ENCODE data around the gene COMMD9. TPM values are rescaled to one million over a fixed set of nuclear protein-coding genes. Genes with fewer than 3 reads are reported as not detected.

COMMD9 gene
- total and polyA plus RNA-seq, 8 donors, result 16.5 to 47.6 (median 29.1) TPM

DNA sequence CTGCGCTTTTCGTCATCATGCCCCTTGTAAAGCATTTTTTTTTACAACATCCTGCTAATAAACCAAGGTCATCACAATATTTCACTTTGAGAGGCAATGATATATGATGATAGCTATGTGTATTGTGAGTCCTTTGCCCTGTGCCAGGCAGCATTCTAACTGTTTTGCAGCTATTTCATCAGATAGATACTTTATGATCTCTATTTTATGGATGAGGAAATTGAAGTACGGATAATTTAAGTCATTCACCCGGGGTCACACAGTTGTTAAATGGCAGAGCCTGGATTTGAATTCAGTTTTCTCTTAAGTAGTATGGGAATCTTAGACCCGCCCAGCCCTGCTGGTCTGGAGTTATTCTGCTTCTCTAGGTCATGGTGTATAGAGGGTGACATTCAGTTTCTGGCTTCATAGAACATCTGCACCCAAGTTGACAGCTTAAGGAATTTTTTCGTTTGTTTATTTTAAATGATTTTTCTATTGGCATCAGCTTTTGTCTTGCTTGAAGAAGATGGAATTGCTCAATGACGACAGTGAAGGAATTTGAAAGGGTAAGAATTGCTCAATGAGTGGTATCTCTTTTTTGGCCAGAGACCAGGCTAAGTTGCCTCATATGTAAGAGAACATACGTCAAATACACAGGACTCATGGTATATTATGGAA is 7.8 kb upstream of the COMMD9 start:
- no peak overlapping the region for H3K4me3 ChIP-seq
- peak; percentile 34 for FAIRE-seq
- TF ChIP-seq, protein P1, sequence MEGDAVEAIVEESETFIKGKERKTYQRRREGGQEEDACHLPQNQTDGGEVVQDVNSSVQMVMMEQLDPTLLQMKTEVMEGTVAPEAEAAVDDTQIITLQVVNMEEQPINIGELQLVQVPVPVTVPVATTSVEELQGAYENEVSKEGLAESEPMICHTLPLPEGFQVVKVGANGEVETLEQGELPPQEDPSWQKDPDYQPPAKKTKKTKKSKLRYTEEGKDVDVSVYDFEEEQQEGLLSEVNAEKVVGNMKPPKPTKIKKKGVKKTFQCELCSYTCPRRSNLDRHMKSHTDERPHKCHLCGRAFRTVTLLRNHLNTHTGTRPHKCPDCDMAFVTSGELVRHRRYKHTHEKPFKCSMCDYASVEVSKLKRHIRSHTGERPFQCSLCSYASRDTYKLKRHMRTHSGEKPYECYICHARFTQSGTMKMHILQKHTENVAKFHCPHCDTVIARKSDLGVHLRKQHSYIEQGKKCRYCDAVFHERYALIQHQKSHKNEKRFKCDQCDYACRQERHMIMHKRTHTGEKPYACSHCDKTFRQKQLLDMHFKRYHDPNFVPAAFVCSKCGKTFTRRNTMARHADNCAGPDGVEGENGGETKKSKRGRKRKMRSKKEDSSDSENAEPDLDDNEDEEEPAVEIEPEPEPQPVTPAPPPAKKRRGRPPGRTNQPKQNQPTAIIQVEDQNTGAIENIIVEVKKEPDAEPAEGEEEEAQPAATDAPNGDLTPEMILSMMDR (IDR thresholded peaks at IDR 0.05), result no peak
- H3K4me1 ChIP-seq, result peaks cover 0 to 5% (median 3%) of the 10 kb centered on the region in 3 donors
- H3K36me3 ChIP-seq, result no peaks in the 10 kb centered on the region
- H3K9me3 ChIP-seq, result no peaks in the 10 kb centered on the region
- no peak for ATAC-seq
- H3K27me3 ChIP-seq, result no peaks in the 10 kb centered on the region
- no peak overlapping the region for H3K27ac ChIP-seq
- no peak for DNase-seq
- 69 to 77% methylated on average over 8 of the region's 8 CpGs for WGBS, 2 donors
- intact Hi-C loops (cut with DNase I), result loop anchor here in 2 of 3 donors (10.0 kb wide), 2 partner anchors 158 to 178 kb away; no protein-coding TSS in a partner anchor

DNA sequence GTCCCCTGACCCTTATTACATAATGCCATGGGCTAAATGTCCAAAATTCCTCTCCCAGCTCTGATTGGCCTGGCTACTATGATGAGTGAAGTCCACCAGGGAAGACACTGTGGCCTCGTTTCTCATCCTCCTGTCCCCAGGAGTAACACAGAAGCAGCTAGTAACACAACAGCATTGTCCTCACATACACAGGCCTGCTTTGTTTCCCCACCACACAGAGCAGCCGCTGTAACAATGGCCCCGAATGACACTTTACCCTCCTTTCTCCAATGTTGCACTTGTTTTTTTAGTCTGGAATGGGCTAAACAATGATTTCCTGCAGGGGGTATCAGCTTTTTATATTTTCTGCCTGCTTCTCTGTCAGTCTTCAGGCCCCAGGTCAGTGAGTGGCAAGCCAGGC is 6.7 kb upstream of the COMMD9 start, which contains the start of gene PRR5L:
PRR5L (plus strand) TSS at position 363 of the 400 bp plus-strand sequence. CDS start 104,834 bp downstream, outside the sequence.
- Histone ChIP-seq H3K36me3 (no peaks in the 10 kb centered on the region), H3K4me3 (no peak within 1 kb of the TSS), H3K27ac (no peak within 1 kb of the TSS), H3K27me3 (no peaks in the 10 kb centered on the region), H3K4me1 (peaks cover 0 to 5% (median 2%) of the 10 kb centered on the region in 3 donors), H3K9me3 (no peaks in the 10 kb centered on the region)
- whole genome bisulfite sequencing, 2 donors, result 69 to 73% methylated on average over 3 of the region's 3 CpGs
- intact Hi-C loops (cut with DNase I), result loop anchor here in 2 of 3 donors (10.0 kb wide), 2 partner anchors 159 to 179 kb away; no protein-coding TSS in a partner anchor
- ATAC-seq (no peak), DNase-seq (no peak), FAIRE-seq (no peak)
- TF ChIP-seq, protein P1 (IDR thresholded peaks at IDR 0.05), result no peak

DNA sequence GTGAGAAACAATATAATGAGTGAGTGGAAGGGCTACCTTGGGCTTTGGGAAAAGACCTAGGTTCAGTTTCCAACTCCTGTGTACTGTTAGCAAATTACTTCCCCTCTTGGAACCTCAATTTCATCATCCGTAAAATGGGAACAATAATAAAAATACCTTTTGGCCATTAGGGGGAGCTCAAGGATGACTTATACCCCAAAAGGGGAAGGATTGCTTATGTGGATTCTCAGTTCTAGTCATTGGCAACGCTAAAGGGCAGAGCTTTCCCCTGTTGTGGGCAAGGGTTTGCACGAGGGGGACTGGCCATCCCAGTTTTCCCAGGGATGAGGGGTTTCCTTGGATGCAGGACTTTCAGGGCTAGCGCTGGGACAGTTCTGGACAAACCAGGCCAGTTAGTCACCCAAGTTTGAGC is 3.1 kb upstream of the COMMD9 start:
- no peak for DNase-seq
- peak in 2 of 4 donors; percentile 27 to 29 for ATAC-seq
- H3K36me3 ChIP-seq, result no peaks in the 10 kb centered on the region
- H3K4me3 ChIP-seq, result no peak overlapping the region
- no peak for FAIRE-seq
- no peaks in the 10 kb centered on the region for H3K27me3 ChIP-seq
- intact Hi-C loops (cut with DNase I), result loop anchor here in 2 of 3 donors (10.0 kb wide), 2 partner anchors 162 to 182 kb away; no protein-coding TSS in a partner anchor
- H3K4me1 ChIP-seq, result no peaks in the 10 kb centered on the region
- TF ChIP-seq, protein P1 (IDR thresholded peaks at IDR 0.05), result peak in 3 of 4 donors; percentile 20 to 32 (median 25)
- WGBS, 2 donors, result 23 to 25% methylated on average over 4 of the region's 4 CpGs
- no peak overlapping the region for H3K27ac ChIP-seq
- no peaks in the 10 kb centered on the region for H3K9me3 ChIP-seq

DNA sequence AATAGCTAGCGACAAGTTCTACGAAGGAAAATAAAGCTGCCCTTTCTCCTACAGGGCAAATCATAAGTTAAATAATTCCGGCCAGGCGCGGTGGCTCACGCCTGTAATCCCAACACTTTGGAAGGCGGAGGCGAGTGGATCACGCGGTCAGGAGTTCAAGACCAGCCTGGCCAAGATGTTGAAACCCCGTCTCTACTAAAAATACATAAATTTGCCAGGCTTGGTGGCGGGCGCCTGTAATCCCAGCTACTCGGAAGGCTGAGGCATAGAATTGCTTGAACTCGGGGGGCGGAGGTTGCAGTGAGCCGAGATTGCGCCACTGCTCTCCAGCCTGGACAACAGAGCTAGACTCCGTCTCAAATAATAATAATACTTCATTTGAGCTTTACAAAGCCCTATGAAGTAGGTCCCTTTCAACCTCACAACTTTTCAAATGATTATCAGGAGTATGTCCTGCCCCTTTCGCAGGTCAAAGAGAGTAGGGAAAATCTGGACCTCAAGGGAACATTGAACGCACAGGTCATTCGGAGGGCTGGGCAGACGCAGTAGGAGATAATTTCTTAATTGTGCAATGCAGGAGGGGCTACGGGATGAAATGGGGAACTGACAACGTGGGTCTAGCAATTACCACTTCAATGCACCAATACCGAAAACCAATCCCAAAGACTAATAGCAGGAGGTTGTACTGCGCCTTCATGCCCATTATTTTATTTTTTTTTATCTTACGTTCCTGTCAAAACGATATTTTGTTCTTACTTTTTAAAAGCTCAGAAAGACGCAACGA is 590 bp downstream of the COMMD9 start:
- Histone ChIP-seq H3K27ac (peak overlapping the region in 3 of 4 donors; percentile 19 to 56 (median 38)), H3K4me1 (no peaks in the 10 kb centered on the region), H3K27me3 (no peaks in the 10 kb centered on the region), H3K9me3 (no peaks in the 10 kb centered on the region), H3K4me3 (peak overlapping the region; percentile 37 to 70 (median 62)), H3K36me3 (no peaks in the 10 kb centered on the region)
- ATAC-seq, result peak in 3 of 4 donors; percentile 8 to 43 (median 38)
- FAIRE-seq, result no peak
- DNase-seq, result no peak
- WGBS, 2 donors, result 25 to 31% methylated on average over 31 of the region's 31 CpGs
- TF ChIP-seq, protein P1 (IDR thresholded peaks at IDR 0.05), result no peak
- intact Hi-C loops (cut with DNase I), result no loop called here
